ENCODE data around the gene SPOCD1.
"Not testable (repeated sequence)": the region's sequence is repeated elsewhere in the genome, so short reads cannot be mapped to it uniquely, and the experiment has no call there.

Gene SPOCD1

GRCh38 chr1:31830065-31830464 is 14.2 kb upstream of the SPOCD1 start:
- in situ Hi-C loops (cut with HindIII; ENCODE audit: low sequenced_read_pairs) = no loop called here

- in situ Hi-C loops (cut with HindIII; ENCODE audit: low sequenced_read_pairs) = no loop called here
These were observed 13.3 kb upstream of the SPOCD1 start for GRCh38 chr1:31828926-31829690.

DNA sequence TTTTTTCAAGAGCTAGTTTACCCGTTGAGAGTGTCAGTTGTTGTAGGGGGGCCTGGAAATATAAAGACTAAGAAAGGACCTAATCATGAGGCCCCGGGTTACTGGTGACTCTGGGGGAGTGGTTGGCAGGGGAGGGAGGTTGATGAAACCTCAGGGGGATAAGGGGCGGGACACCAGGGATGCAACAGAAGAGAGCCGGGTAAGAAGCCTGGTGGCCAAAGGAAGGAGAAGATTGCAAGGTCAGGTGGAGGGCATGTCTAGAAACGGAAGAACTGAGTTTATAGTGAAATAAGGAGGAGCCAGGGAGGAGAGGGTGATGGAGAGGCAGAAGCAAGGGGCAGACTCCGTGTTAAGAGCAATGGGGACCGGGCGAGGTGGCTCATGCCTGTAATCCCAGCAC is 12.5 kb upstream of the SPOCD1 start:
- in situ Hi-C loops (cut with HindIII; ENCODE audit: low sequenced_read_pairs) = no loop called here

- in situ Hi-C loops (cut with HindIII; ENCODE audit: low sequenced_read_pairs) = no loop called here
These were observed 8.0 kb upstream of the SPOCD1 start for GRCh38 chr1:31823780-31824179.

DNA sequence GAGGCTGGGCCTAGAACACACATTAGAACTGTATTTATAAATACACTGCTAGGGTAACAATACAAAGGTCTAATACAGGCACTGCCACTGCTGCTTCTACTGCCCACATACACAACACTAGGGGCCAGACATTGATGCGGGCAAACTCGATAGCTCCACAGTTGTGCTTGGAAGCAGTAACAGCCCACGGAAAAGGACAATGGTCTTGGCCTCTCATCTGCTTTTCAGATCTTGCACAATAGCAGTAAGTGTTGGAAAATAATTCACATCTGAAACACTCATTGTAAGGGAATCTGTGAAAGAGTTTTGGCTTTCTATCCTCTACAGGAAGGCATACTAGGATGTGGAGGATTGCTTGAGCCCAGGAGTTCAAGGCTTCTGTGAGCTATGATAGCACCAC is 6.9 kb upstream of the SPOCD1 start:
- in situ Hi-C loops (cut with HindIII; ENCODE audit: low sequenced_read_pairs) = no loop called here

DNA sequence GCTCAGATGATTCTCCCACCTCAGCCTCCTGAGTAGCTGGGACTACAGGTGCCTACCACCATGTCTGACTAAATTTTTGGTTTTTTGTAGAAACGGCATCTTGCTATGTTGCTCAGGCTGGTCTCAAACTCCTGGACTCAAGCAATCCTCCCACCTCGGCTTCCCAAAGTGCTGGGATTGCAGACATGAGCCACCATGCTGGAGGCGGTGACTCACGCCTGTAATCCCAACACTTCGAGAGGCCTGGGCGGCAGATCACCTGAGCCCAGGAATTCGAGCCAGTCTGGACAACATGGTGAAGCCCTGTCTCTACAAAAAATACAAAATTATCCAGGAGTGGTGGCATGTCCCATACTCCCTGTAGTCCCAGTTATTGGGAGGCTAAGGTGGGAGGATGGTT is 4.4 kb upstream of the SPOCD1 start:
- in situ Hi-C loops (cut with HindIII; ENCODE audit: low sequenced_read_pairs) = not testable (repeated sequence)

- in situ Hi-C loops (cut with HindIII; ENCODE audit: low sequenced_read_pairs) = no loop called here
These were observed 2.4 kb upstream of the SPOCD1 start for GRCh38 chr1:31818206-31818605.

DNA sequence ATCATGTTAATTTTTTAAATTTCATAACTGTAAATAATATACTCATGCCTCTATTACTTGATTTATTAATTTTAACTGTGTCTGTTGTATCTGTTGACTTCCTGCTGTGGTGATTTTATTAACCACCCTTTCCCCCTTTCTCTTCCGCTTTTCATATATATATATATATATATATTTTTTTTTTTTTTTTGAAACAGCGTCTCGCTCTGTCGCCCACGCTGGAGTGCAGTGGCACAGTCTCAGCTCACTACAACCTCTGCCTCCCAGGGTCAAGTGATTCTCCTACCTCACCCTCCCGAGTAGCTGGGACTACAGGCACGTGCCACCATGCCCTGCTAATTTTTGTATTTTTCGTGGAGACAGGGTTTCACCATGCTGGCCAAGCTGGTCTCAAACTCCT is 1.1 kb upstream of the SPOCD1 start:
- in situ Hi-C loops (cut with HindIII; ENCODE audit: low sequenced_read_pairs) = not testable (repeated sequence)

- in situ Hi-C loops (cut with HindIII; ENCODE audit: low sequenced_read_pairs) = not testable (repeated sequence)
These were observed 679 bp upstream of the SPOCD1 start for GRCh38 chr1:31816501-31816900.

DNA sequence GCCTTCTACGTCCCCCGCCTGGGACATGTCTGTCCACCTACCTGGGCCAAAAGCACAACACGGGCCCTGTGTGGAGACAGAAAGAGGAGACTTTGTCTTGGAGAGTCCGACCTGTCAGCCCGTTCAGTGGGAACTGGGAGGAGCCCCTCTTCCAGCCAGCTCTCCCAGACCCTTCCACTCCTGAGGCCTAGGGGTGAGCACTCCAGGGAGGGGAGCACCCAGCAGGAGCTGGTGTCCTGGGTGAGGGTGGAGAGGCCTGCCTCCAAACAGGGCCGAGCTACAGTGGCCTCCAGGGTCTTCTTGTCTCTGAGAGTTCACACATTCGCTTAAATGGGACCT is 546 bp downstream of the SPOCD1 start:
- in situ Hi-C loops (cut with HindIII; ENCODE audit: low sequenced_read_pairs) = no loop called here

DNA sequence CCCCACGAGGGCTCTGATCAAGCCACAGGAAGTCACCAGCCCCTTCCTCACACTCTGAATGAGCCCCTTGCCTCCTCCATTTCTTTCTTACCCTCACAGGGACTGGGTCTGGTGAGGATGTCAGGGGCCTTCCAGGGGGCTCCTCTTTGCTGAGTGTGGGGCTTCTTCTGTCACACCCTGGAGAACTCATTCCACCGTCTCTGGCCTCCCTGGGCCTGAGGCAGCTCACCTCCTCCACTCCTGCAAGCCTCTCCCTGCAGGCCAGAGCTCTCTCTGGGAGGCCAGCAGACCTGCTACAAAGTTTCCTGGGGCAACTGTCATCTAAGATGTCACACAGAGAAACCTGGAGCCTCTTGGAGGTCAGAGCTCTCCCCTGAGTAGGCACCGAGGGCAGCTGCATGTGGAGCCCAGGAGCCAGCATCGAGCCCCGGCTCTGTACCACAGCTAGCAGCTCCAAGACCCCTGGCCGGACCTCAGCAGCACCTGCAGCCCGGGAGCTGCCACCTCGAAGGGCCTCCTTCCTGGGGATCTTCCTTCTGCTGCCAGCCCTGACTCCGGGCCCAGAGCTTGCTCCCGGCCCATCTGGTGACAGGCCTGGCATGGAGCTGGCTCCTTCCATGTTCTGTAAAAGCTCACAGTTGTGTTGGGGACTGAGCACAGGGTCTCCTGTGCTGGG is 1.1 kb downstream of the SPOCD1 start:
- in situ Hi-C loops (cut with HindIII; ENCODE audit: low sequenced_read_pairs) = no loop called here

DNA sequence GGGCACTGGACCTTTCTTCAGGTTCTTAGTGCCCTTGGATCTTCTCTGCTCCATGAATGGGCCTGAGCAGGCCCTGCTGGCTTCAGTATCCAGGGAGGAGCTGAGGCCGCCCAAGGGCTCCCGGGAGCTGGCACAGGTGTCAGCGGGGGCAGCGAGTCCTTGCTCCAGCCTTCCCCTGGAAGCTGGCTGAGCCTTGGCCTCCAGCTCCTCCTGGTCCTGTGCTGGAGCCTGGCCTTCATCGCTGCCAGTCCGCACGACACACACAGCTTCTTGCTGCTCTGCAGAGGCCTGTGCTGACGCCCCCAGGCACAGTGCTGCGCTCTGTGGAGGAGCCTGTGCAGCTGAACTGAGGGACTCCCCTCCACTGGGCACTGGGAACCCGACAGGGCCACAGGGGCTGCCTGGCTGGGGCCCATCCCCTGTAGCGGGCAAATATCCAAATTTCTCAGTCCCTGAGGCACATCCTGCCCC is 1.7 kb downstream of the SPOCD1 start:
- in situ Hi-C loops (cut with HindIII; ENCODE audit: low sequenced_read_pairs) = no loop called here

DNA sequence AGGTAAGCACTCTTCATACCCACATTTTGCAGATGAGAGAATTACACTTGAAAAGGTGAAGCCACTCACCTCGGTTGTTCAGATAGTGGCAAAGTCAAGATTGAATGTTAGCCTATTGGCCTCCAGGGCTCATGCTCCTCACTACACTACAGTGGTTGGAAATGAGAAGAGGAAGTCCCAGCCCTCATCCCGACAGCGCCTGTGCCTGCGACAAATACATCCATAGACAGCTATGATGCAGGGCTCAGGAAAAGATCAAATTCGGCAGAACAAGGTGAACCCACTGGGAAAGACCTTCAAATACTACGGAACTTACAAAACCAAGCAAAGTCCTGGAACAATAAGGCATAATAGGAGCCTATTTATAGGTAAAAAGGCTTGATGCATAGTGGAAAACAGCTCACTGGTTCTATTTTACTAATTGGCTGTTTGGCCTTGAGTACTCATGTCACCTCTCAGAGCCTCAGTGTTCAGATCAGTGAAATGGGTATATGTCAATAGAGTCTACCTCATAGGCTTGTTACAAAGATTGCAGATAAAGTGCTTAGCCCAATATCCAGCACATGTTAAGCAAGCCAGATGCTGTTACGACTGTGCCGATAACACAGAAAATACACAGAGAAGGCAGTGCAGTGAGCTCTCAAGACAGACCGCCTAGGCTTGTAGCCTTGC is 3.5 kb downstream of the SPOCD1 start:
- in situ Hi-C loops (cut with HindIII; ENCODE audit: low sequenced_read_pairs) = no loop called here

DNA sequence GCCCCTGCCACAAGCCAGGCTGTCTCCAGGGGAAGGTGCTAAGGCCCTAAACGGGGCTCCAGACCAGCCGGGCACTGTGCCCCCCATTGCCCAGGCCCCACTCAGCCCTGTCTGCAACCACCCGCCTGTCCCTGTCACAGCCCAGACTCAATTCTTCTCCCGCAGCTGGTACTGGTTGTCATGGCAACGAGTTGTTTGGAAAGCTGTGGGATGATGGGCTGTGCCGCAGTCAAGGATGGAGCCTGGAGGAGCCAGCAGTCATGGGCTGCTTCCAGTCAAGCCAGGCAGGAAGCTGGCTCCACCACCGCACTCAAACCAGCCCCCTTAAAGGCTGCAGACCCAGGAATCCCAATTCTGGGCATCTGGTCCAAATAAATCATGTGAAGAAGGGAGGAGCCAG is 4.2 kb downstream of the SPOCD1 start:
- in situ Hi-C loops (cut with HindIII; ENCODE audit: low sequenced_read_pairs) = no loop called here

GRCh38 chr1:31809698-31810097 is 6.1 kb downstream of the SPOCD1 start:
- in situ Hi-C loops (cut with HindIII; ENCODE audit: low sequenced_read_pairs) = no loop called here

DNA sequence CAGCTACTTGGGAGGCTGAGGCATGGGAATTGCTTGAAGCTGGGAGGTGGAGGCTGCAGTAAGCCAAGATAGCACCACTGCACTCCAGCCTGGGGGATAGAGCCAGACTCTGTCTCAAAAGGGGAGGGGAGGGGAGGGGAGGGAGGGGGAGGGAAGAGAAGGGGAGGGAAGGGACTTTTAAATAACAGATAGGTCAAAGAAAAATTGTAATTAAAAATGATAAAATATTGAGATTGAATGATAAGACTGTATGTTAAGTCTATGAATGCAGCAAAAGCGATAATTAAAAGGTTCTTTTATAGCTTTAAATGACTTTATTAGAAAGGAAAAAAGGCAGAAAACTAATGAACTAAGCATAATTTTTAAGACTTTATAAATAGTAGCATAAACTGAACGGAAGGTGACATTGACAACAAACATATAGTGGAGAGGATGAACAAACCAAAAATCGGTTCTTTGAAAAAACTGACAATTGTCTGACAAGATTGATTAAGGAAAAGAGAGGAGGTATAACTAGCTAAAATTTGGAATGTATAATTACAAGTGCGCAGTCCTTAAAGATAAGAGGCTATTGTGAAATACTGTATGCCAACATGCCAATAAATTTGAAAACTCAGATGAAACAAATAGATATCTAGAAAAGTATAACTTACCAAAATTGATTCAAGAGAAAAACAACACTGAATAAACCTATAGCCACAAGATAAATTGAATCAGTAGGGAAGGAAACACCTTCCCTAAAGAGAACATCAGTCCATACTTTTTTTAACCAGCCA is 8.4 kb downstream of the SPOCD1 start:
- in situ Hi-C loops (cut with HindIII; ENCODE audit: low sequenced_read_pairs) = no loop called here

- in situ Hi-C loops (cut with HindIII; ENCODE audit: low sequenced_read_pairs) = no loop called here
These were observed 10.5 kb downstream of the SPOCD1 start for GRCh38 chr1:31805318-31805717.

DNA sequence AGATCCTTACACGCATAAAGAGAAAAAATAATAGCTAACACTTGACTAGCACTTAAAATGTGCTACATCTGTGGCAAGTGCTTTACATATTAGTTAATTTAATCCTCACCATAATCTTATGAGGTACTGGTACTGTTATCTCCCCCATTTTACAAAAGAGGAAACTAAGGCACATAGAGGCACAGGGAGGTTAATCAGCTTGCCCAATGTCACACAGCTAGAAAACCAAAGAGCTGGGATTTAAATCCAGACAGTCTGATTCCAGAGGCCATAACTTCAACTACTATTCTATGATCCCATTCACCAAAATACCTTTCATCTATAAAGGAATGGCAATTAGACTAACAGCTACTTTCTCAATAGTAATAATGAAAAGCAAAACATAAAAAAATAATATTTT is 11.7 kb downstream of the SPOCD1 start:
- in situ Hi-C loops (cut with HindIII; ENCODE audit: low sequenced_read_pairs) = no loop called here

DNA sequence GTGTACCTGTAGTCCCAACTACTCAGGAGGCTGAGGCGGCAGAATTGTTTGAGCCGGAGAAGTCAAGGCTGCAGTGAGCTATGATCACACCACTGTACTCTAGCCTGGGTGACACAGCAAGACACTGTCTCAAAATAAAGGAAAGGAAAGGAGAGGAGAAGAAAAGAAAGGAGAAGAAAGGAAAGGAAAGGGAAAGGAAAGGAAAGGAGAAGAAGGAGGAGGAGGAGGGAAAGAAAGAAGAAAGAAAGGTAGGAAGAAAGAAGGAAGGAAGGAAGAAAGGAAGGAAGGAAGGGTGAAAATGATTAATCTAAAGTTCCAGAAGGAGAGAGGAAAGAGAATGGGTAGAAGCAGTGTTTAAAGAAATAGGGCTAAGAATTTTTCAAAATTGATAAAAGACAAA is 12.2 kb downstream of the SPOCD1 start:
- in situ Hi-C loops (cut with HindIII; ENCODE audit: low sequenced_read_pairs) = no loop called here

DNA sequence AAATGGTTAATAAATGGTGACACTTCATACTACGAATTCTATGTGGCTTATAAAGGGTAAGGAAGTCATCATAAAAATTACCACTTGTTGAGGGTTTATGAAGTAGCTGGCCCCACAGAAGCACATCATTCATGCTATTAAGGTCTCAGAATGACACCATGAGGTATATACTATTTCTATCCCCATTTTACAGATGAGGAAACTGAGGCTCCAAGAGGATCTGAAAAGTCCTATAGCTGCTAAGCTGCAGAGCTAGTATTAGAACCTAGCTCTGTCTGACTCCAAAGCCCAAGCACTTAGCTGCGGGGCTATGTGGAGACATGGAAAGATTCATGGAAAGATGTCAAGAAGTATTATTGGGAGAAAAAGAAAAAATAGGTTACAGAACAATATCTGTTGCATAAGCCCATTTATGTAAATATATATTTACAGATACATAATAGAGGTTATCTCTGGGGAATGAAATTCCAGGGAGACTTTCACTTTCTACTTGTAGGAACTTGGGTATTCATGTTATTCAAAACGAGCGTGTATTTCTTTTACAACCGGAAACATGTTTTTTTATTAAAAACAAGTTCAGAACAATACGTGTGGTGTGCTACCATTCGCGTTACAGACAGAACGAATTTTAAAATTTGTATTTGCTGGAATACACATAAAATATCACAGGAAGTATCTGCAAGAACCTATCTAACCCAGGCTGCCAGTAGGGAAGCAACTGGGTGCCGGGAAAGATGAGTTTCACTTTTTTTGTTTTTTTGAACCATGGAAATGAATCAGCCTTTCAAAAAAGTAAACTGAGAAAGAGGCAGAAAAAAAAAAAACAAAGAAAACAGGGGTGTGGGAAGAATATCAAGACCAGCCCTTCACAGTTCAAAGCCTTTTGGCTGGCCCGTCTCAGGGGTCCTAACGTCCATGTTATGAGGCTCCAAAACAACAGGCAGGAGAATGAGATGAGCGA is 13.4 kb downstream of the SPOCD1 start:
- in situ Hi-C loops (cut with HindIII; ENCODE audit: low sequenced_read_pairs) = no loop called here

All from DLD1 (cell line).